ENCODE data around the gene CARMIL3.

DNA sequence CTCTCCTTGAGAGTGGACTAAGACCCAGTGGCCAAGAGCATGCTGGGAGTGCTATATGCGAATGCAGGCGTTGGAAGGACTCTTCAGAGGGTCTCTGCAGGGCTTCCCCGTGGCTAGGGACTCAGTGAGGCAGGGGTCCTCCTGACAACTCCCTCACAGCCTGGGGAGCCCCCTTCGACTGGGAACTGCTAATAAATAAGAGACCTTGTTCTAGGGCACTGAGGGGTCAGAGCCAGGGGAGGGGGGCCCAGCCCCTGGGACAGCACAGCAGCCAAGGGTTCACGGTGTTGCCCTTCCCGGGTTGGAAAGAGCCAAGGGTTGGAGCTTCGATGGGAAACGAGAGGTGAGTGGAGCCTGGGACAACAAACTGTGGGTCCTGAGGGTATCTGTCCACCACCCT is 13.6 kb downstream of the CARMIL3 start:
- TF ChIP-seq CTCF (IDR thresholded peaks at IDR 0.05; ENCODE audit: low read length) (no peak), EZH2 (IDR thresholded peaks at IDR 0.05; ENCODE audit: borderline replicate concordance, low read length) (no peak)
